Gastrocnemius medialis (tissue), 4 donors: ENCODE data around the gene STON2. TPM values are rescaled to one million over a fixed set of nuclear protein-coding genes. Genes with fewer than 3 reads are reported as not detected.

ENCODE experiments used
- ATAC-seq, 2 donors: fragments of 150-250 bp; one replicate each; pipeline ENCODE4 v1.9.1; 2016
- DNase-seq, 2 donors: peaks; one replicate each; pipeline ENCODE4 v3.0.0-alpha.2; 2019
- H3K27ac ChIP-seq, 4 donors: fragments of 200-600 bp; sonication (generic); 1 replicate in 1 of 4; 2 replicates in 3 of 4; pipeline ENCODE4 v1.5.1; 2016 to 2018; ENCODE audit warnings: mild to moderate bottlenecking in 2 of 4, moderate library complexity in 1 of 4
- H3K27me3 ChIP-seq, 3 donors: fragments of 200-600 bp; sonication (generic) in 2 of 3; 1 replicate in 1 of 3; 2 replicates in 2 of 3; pipeline versions ENCODE4 v1.5.1 to v1.6.0; 2016 to 2019; ENCODE audit warnings: mild to moderate bottlenecking in 1 of 3, moderate library complexity in 1 of 3
- H3K36me3 ChIP-seq, 2 donors: fragments of 200-600 bp; sonication (generic) in 1 of 2; one replicate each; pipeline ENCODE4 v1.5.1; 2017 to 2018
- H3K4me1 ChIP-seq, 2 donors: fragments of 200-600 bp; sonication (generic) in 1 of 2; one replicate each; pipeline ENCODE4 v1.5.1; 2016 to 2017; ENCODE audit warnings: mild to moderate bottlenecking in 2 of 2
- H3K4me3 ChIP-seq, 4 donors: fragments of 200-600 bp; sonication (generic) in 3 of 4; 1 replicate in 1 of 4; 2 replicates in 3 of 4; pipeline ENCODE4 v1.5.1; 2016 to 2019; ENCODE audit warnings: mild to moderate bottlenecking in 2 of 4
- H3K9me3 ChIP-seq, 3 donors: fragments of 200-600 bp; sonication (generic) in 2 of 3; 1 replicate in 1 of 3; 2 replicates in 2 of 3; pipeline ENCODE4 v1.5.1; 2016 to 2019
- CTCF ChIP-seq, 5 experiments: fragments of 450-650 bp in 3 of 5; fragments of 200-600 bp in 2 of 5; sonication (generic) in 2 of 5; IDR thresholded peaks in 4 of 5; conservative IDR thresholded peaks in 1 of 5; 1 replicate in 4 of 5; 2 replicates in 1 of 5; pipeline ENCODE4 v1.5.1; 2016 to 2019; ENCODE audit warnings: antibody characterized with exemption in 5 of 5, mild to moderate bottlenecking in 3 of 5, moderate library complexity in 3 of 5
- POLR2A ChIP-seq, 2 donors: fragments of 450-650 bp; IDR thresholded peaks; one replicate each; pipeline ENCODE4 v1.6.1; 2017; ENCODE audit warnings: antibody characterized with exemption in 2 of 2, mild to moderate bottlenecking in 2 of 2, moderate library complexity in 2 of 2
- in situ Hi-C, 4 donors: fragments of 200-750 bp; cut with MboI; loops; one replicate each; pipeline versions ENCODE4 v1.15.0 to v1.8.0; 2017; ENCODE audit warnings: low sequenced_read_pairs in 4 of 4
- intact Hi-C: fragments of 100-400 bp; cut with DNase I; formaldehyde crosslinking; loops from one replicate; pipeline ENCODE4 v1.15.1; 2023; ENCODE audit warnings: low total_unique reads
- total RNA-seq, 4 donors: library from RNA; depleted of rRNA; stranded (reverse); fragments of >200 nt; gene quantifications; one replicate each; pipeline versions ENCODE4 v1.1.0 to v1.2.3, GENCODE V29; 2016

Gene STON2
- total RNA-seq, 4 donors from 2014 or later, result 60.2 to 198 (median 161) TPM

GRCh38 chr14:81280136-81280791 is 119.9 kb downstream of the STON2 start:
- in situ Hi-C loops, result no loop called here

GRCh38 chr14:81277096-81277495 is 123.0 kb downstream of the STON2 start:
- no peaks in the 10 kb centered on the region for H3K27me3 ChIP-seq
- H3K9me3 ChIP-seq, result no peaks in the 10 kb centered on the region
- in situ Hi-C loops (no loop called here), intact Hi-C loops (no loop called here)
- DNase-seq (no peak), ATAC-seq (no peak)
- H3K4me1 ChIP-seq, result peaks cover 25 to 33% of the 10 kb centered on the region in 2 donors
- H3K27ac ChIP-seq, result no peak overlapping the region
- no peak overlapping the region for H3K4me3 ChIP-seq
- TF ChIP-seq CTCF (IDR thresholded peaks at IDR 0.05 in 4 of 5, conservative IDR thresholded peaks at IDR 0.05 in 1 of 5), result no peak
- no peak for TF ChIP-seq POLR2A (IDR thresholded peaks at IDR 0.05)
- peaks cover 0 to 16% of the 10 kb centered on the region in 2 donors for H3K36me3 ChIP-seq

More at GRCh38 chr14:81280136-81280791, 119.9 kb downstream of the STON2 start:
- DNase-seq (no peak), ATAC-seq (no peak)
- TF ChIP-seq CTCF (IDR thresholded peaks at IDR 0.05 in 4 of 5, conservative IDR thresholded peaks at IDR 0.05 in 1 of 5), result no peak
- no peak for TF ChIP-seq POLR2A (IDR thresholded peaks at IDR 0.05)
- no peak overlapping the region for H3K27ac ChIP-seq
- intact Hi-C loops, result no loop called here
- H3K36me3 ChIP-seq, result peaks cover 0 to 16% of the 10 kb centered on the region in 2 donors
- no peak overlapping the region for H3K4me3 ChIP-seq
- H3K9me3 ChIP-seq, result no peaks in the 10 kb centered on the region
- peaks cover 10 to 23% of the 10 kb centered on the region in 2 donors for H3K4me1 ChIP-seq
- H3K27me3 ChIP-seq, result no peaks in the 10 kb centered on the region

- H3K4me3 ChIP-seq, result no peak overlapping the region
Measured at GRCh38 chr14:81276073-81277069, 123.8 kb downstream of the STON2 start.

More at GRCh38 chr14:81276073-81277069, 123.8 kb downstream of the STON2 start:
- TF ChIP-seq POLR2A (IDR thresholded peaks at IDR 0.05), result no peak
- no peak for TF ChIP-seq CTCF (IDR thresholded peaks at IDR 0.05 in 4 of 5, conservative IDR thresholded peaks at IDR 0.05 in 1 of 5)
- Histone ChIP-seq H3K27ac (peak overlapping the region in 3 of 4 donors; percentile 30 to 56 (median 43)), H3K27me3 (no peaks in the 10 kb centered on the region), H3K36me3 (peaks cover 0 to 16% of the 10 kb centered on the region in 2 donors), H3K9me3 (no peaks in the 10 kb centered on the region), H3K4me1 (peaks cover 25 to 33% of the 10 kb centered on the region in 2 donors)
- DNase-seq (no peak), ATAC-seq (no peak)
- intact Hi-C loops (no loop called here), in situ Hi-C loops (no loop called here)
